SK-N-SH (cell line): ENCODE results near the gene MANSC1. TPM values are rescaled to one million over a fixed set of nuclear protein-coding genes. Genes with fewer than 3 reads are reported as not detected.

Experiments
- CTCF ChIA-PET: fragments of 300-600, 350-600 bp; formaldehyde crosslinking; extraction: SDS; loops from one replicate; lab custom pipeline; 2021; lab: Yijun Ruan, JAX
- POLR2A ChIA-PET: fragments of 350-600 bp; sonication (Branson Sonifier 250); formaldehyde crosslinking; extraction: SDS; loops from one replicate; lab custom pipeline; 2020; ENCODE audit warnings: antibody characterized with exemption, inconsistent platforms; lab: Yijun Ruan, JAX
- DNase-seq: peaks from one replicate; pipeline ENCODE4 v3.0.0; 2012
- H2AFZ ChIP-seq: fragments of 200-600 bp; sonication (generic); 2 replicates; pipeline ENCODE4 v1.8.1; 2016; ENCODE audit warnings: antibody characterized with exemption, mild to moderate bottlenecking, low read depth
- H3F3A ChIP-seq: fragments of 200-600 bp; sonication (generic); replicated peaks from 2 replicates; pipeline ENCODE3; 2016; ENCODE audit warnings: antibody characterized with exemption, mild to moderate bottlenecking; ENCODE audit not compliant: insufficient read depth
- H3K27ac ChIP-seq, 2 experiments: fragments of 200-500 bp in 1 of 2; fragments of 200-600 bp in 1 of 2; sonication (Bioruptor generic) in 1 of 2; sonication (generic), shearing (Covaris generic) in 1 of 2; 2 replicates each; pipeline versions ENCODE4 v1.5.1 to v1.6.1; 2014 to 2016; ENCODE audit warnings: low read depth in 2 of 2, inconsistent platforms in 1 of 2, low read length in 1 of 2, mild to moderate bottlenecking in 1 of 2, mixed read lengths in 1 of 2
- H3K27me3 ChIP-seq: fragments of 200-600 bp; sonication (generic), shearing (Covaris generic); 2 replicates; pipeline ENCODE4 v1.6.1; 2016; ENCODE audit warnings: mixed run types; ENCODE audit not compliant: insufficient read depth
- H3K36me3 ChIP-seq, 2 experiments: fragments of 200-500 bp in 1 of 2; fragments of 200-600 bp in 1 of 2; sonication (Bioruptor generic) in 1 of 2; sonication (generic) in 1 of 2; replicated peaks in 1 of 2; 2 replicates each; pipeline versions ENCODE3 to v1.5.1; 2014 to 2016; ENCODE audit warnings: low read length in 1 of 2, mild to moderate bottlenecking in 1 of 2; ENCODE audit not compliant: insufficient read depth in 2 of 2, control insufficient read depth in 1 of 2
- H3K4me1 ChIP-seq, 2 experiments: fragments of 200-500 bp in 1 of 2; fragments of 200-600 bp in 1 of 2; sonication (Bioruptor generic) in 1 of 2; sonication (generic), shearing (Covaris generic) in 1 of 2; 2 replicates each; pipeline versions ENCODE4 v1.5.1 to v1.6.1; 2014 to 2016; ENCODE audit warnings: low read depth in 1 of 2, low read length in 1 of 2, mixed run types in 1 of 2; ENCODE audit not compliant: insufficient read depth in 2 of 2, control insufficient read depth in 1 of 2
- H3K4me2 ChIP-seq: fragments of 200-600 bp; sonication (generic), shearing (Covaris generic); 2 replicates; pipeline ENCODE4 v1.6.1; 2017; ENCODE audit warnings: mixed run types
- H3K4me3 ChIP-seq, 2 experiments: fragments of 200-500 bp in 1 of 2; fragments of 200-600 bp in 1 of 2; sonication (Bioruptor generic) in 1 of 2; sonication (generic), shearing (Covaris generic) in 1 of 2; 2 replicates each; pipeline versions ENCODE4 v1.5.1 to v1.8.1; 2014 to 2016; ENCODE audit warnings: low read depth in 2 of 2, inconsistent platforms in 1 of 2, low read length in 1 of 2, mild to moderate bottlenecking in 1 of 2, mixed read lengths in 1 of 2, moderate library complexity in 1 of 2
- H3K79me2 ChIP-seq: fragments of 200-600 bp; sonication (generic); 2 replicates; pipeline ENCODE4 v1.8.1; 2017; ENCODE audit warnings: mild to moderate bottlenecking; ENCODE audit not compliant: insufficient read depth
- H3K9ac ChIP-seq: fragments of 200-600 bp; sonication (generic); 2 replicates; pipeline ENCODE4 v1.6.1; 2017; ENCODE audit warnings: mixed run types
- H3K9me2 ChIP-seq: fragments of 200-600 bp; sonication (generic); 2 replicates; pipeline ENCODE4 v1.6.1; 2017; ENCODE audit warnings: mixed run types
- H3K9me3 ChIP-seq: fragments of 200-600 bp; sonication (generic); 2 replicates; pipeline ENCODE4 v1.6.1; 2017; ENCODE audit warnings: mixed run types, mild to moderate bottlenecking, moderate library complexity
- H4K20me1 ChIP-seq: fragments of 200-600 bp; sonication (generic); 2 replicates; pipeline ENCODE4 v1.6.1; 2017; ENCODE audit warnings: mild to moderate bottlenecking, mixed run types; ENCODE audit not compliant: insufficient read depth
- CTCF ChIP-seq: fragments of 200-600 bp; sonication (generic); IDR thresholded peaks from 2 replicates; pipeline ENCODE4 v1.6.1; 2017; ENCODE audit warnings: antibody characterized with exemption, mild to moderate bottlenecking, moderate library complexity
- ELF1 ChIP-seq: IDR thresholded peaks from 2 replicates; pipeline ENCODE4 v1.4.0; 2012
- EP300 ChIP-seq, 2 experiments: IDR thresholded peaks; 2 replicates each; pipeline versions ENCODE4 v1.4.0 to v1.6.1; 2012; ENCODE audit warnings: borderline replicate concordance in 1 of 2, low read depth in 1 of 2, low read length in 1 of 2
- EZH2phosphoT487 ChIP-seq: fragments of 200-600 bp; sonication (generic); IDR thresholded peaks from 2 replicates; pipeline ENCODE4 v1.6.1; 2017; ENCODE audit warnings: low read depth, mixed run types, mild to moderate bottlenecking, antibody characterized with exemption, moderate library complexity, borderline replicate concordance
- FOSL2 ChIP-seq: IDR thresholded peaks from 2 replicates; pipeline ENCODE4 v1.4.0; 2012; ENCODE audit warnings: low read depth, mild to moderate bottlenecking, moderate library complexity, borderline replicate concordance
- FOXJ3 ChIP-seq: sonication (generic); formaldehyde crosslinking; IDR thresholded peaks from 2 replicates; pipeline ENCODE4 v1.5.1; 2020; ENCODE audit warnings: mild to moderate bottlenecking, missing genetic modification reagents
- GATA2 ChIP-seq: sonication (generic); formaldehyde crosslinking; IDR thresholded peaks from 2 replicates; pipeline ENCODE4 v1.5.0; 2020; ENCODE audit warnings: mild to moderate bottlenecking, missing genetic modification reagents
- JUND ChIP-seq: IDR thresholded peaks from 2 replicates; pipeline ENCODE4 v1.4.0; 2012
- MEF2A ChIP-seq: IDR thresholded peaks from 2 replicates; pipeline ENCODE4 v1.4.0; 2012; ENCODE audit warnings: low read depth, borderline replicate concordance
- NFIC ChIP-seq: IDR thresholded peaks from 2 replicates; pipeline ENCODE4 v1.4.0; 2012; ENCODE audit warnings: borderline replicate concordance
- NRF1 ChIP-seq: IDR thresholded peaks from 2 replicates; pipeline ENCODE4 v1.6.1; 2012; ENCODE audit warnings: low read depth, mild to moderate bottlenecking, low read length
- POLR2AphosphoS5 ChIP-seq: IDR thresholded peaks from 2 replicates; pipeline ENCODE4 v1.6.1; 2012; ENCODE audit warnings: low read depth, low read length
- RAD21 ChIP-seq: IDR thresholded peaks from 2 replicates; pipeline ENCODE4 v1.6.1; 2012; ENCODE audit warnings: mild to moderate bottlenecking, low read length
- TAF1 ChIP-seq: IDR thresholded peaks from 2 replicates; pipeline ENCODE4 v1.6.1; 2012; ENCODE audit warnings: low read depth, mild to moderate bottlenecking, low read length, moderate library complexity, borderline replicate concordance
- TCF12 ChIP-seq: IDR thresholded peaks from 2 replicates; pipeline ENCODE4 v1.4.0; 2012
- TEAD4 ChIP-seq: IDR thresholded peaks from 2 replicates; pipeline ENCODE4 v1.4.0; 2012; ENCODE audit warnings: mild to moderate bottlenecking, borderline replicate concordance; ENCODE audit not compliant: insufficient read depth
- USF2 ChIP-seq: fragments of 150-350 bp; IDR thresholded peaks from 2 replicates; pipeline ENCODE4 v1.6.1; 2017; ENCODE audit warnings: antibody characterized with exemption, low read length, low read depth, borderline replicate concordance
- WGBS: methylation state at CpG from one replicate; pipeline ENCODE4 v1.1.6; 2017; ENCODE audit warnings: low lambda C conversion rate; 5-methylcytosine and 5-hydroxymethylcytosine counted together
- polyA plus RNA-seq, 3 experiments: library from polyadenylated mRNA; depleted of rRNA; stranded (reverse); fragments of >200 nt; gene quantifications; 2 replicates each; pipeline ENCODE4 v1.2.3, GENCODE V29; 2012
- TF ChIP-seq, protein P1 (sequence below): IDR thresholded peaks from 2 replicates; pipeline ENCODE4; 2012
- TF ChIP-seq, protein P2 (sequence below): IDR thresholded peaks from 2 replicates; pipeline ENCODE4 v1.6.1; 2012; ENCODE audit warnings: mild to moderate bottlenecking, low read depth, low read length, moderate library complexity

The MANSC1 gene
- polyA plus RNA-seq, 1 of the 3 experiments (the other 2 are of a cell fraction): 2.9 TPM

DNA sequence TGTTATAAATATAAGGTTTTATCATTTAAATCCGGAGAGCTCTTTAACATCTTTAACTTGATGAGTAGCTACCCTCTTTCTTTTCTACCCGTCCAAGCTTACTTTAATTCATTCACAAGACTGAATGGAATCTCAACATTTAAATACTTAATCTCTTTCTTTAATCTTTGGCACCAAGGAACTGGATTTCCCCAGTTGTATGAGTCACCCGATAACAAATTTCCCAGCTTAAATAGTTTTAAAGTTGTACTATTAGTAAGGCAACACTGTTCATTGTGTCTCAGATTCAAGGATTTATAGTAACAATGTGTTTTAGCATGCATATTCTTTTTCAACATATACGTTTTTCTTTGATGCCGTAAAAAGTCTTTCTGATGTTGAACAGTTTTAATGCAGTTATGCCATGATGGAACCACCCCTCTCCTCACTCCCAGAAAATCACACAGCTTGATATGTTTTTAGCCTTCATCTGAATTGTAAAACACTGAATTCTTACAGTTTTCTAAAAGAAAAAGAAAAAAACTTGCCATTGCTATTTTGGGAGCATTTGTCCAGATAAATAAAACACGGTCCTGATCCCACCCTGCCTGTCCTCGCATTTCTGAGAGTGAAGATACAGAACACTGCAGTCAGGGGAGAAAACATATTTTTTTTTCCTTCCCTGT, 67.1 kb downstream of the MANSC1 start:
- peaks cover 3 to 15% of the 10 kb centered on the region in 2 experiments for H3K4me1 ChIP-seq
- H3K9me2 ChIP-seq: no peaks in the 10 kb centered on the region
- H3K9ac ChIP-seq: peak overlapping the region; percentile 40; the same call in 1 of the 2 replicates
- WGBS: 19% methylated on average over 7 of the region's 7 CpGs
- no peak for DNase-seq
- H3K36me3 ChIP-seq: no peaks in the 10 kb centered on the region
- no peaks in the 10 kb centered on the region for H3K27me3 ChIP-seq
- 0 out of 4 replicates have a peak overlapping the region, but pooled peaks of 1 of the 2 experiments have one; percentile 6 for H3K4me3 ChIP-seq
- H3K27ac ChIP-seq: peak overlapping the region; percentile 18 to 82; a peak in 3 of 4 replicates
- peak overlapping the region; percentile 58; the same call in 1 of the 2 replicates for H2AFZ ChIP-seq
- POLR2A ChIA-PET: no interaction called here
- H3F3A ChIP-seq: peaks cover 16% of the 10 kb centered on the region
- H3K9me3 ChIP-seq: no peaks in the 10 kb centered on the region
- peak overlapping the region; percentile 51 for H3K4me2 ChIP-seq
- CTCF ChIA-PET: no interaction called here
- no peaks in the 10 kb centered on the region for H4K20me1 ChIP-seq
- TF ChIP-seq EP300 (IDR thresholded peaks at IDR 0.05; ENCODE audit: borderline replicate concordance in 1 of 2, low read depth in 1 of 2, low read length in 1 of 2) (peak in 1 of 2 experiments; percentile 76; a peak in 1 of 4 replicates), JUND (peak; percentile 89), POLR2AphosphoS5 (peak; percentile 55; the same call in 1 of the 2 replicates), NFIC (peak; percentile 87), TEAD4 (peak; percentile 65), TCF12 (peak; percentile 61), EZH2phosphoT487 (no peak), FOSL2 (peak; percentile 78), FOXJ3 (no peak), GATA2 (CRISPR knock-in tag) (no peak), MEF2A (no peak)
- TF ChIP-seq, protein P1, sequence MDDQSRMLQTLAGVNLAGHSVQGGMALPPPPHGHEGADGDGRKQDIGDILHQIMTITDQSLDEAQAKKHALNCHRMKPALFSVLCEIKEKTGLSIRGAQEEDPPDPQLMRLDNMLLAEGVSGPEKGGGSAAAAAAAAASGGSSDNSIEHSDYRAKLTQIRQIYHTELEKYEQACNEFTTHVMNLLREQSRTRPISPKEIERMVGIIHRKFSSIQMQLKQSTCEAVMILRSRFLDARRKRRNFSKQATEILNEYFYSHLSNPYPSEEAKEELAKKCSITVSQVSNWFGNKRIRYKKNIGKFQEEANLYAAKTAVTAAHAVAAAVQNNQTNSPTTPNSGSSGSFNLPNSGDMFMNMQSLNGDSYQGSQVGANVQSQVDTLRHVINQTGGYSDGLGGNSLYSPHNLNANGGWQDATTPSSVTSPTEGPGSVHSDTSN: peak; percentile 50; the same call in 1 of the 2 replicates
- H3K79me2 ChIP-seq: no peaks in the 10 kb centered on the region

GRCh38 chr12:12282202-12282601, 67.8 kb downstream of the MANSC1 start:
- Histone ChIP-seq H3K79me2 (no peaks in the 10 kb centered on the region), H2AFZ (no peak overlapping the region), H3K9me2 (no peaks in the 10 kb centered on the region), H3K4me2 (no peak overlapping the region), H3K9ac (no peak overlapping the region)
- POLR2A ChIA-PET: no interaction called here
- no peak for TF ChIP-seq FOXJ3
- TF ChIP-seq CTCF: no peak
- no peak for TF ChIP-seq NFIC
- TF ChIP-seq NRF1: no peak
- no peak for TF ChIP-seq ELF1
- no peak for TF ChIP-seq RAD21
- TF ChIP-seq, protein P2, sequence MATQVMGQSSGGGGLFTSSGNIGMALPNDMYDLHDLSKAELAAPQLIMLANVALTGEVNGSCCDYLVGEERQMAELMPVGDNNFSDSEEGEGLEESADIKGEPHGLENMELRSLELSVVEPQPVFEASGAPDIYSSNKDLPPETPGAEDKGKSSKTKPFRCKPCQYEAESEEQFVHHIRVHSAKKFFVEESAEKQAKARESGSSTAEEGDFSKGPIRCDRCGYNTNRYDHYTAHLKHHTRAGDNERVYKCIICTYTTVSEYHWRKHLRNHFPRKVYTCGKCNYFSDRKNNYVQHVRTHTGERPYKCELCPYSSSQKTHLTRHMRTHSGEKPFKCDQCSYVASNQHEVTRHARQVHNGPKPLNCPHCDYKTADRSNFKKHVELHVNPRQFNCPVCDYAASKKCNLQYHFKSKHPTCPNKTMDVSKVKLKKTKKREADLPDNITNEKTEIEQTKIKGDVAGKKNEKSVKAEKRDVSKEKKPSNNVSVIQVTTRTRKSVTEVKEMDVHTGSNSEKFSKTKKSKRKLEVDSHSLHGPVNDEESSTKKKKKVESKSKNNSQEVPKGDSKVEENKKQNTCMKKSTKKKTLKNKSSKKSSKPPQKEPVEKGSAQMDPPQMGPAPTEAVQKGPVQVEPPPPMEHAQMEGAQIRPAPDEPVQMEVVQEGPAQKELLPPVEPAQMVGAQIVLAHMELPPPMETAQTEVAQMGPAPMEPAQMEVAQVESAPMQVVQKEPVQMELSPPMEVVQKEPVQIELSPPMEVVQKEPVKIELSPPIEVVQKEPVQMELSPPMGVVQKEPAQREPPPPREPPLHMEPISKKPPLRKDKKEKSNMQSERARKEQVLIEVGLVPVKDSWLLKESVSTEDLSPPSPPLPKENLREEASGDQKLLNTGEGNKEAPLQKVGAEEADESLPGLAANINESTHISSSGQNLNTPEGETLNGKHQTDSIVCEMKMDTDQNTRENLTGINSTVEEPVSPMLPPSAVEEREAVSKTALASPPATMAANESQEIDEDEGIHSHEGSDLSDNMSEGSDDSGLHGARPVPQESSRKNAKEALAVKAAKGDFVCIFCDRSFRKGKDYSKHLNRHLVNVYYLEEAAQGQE: no peak
- no peak for TF ChIP-seq TAF1
- TF ChIP-seq USF2: no peak
- TF ChIP-seq MEF2A: no peak
- TF ChIP-seq, all 33 proteins: peak for 0
- Histone ChIP-seq H3K9me3 (peaks cover 1% of the 10 kb centered on the region; the same call in 1 of the 2 replicates), H3K36me3 (no peaks in the 10 kb centered on the region), H3K27me3 (no peaks in the 10 kb centered on the region), H3K4me1 (peaks cover 3 to 15% of the 10 kb centered on the region in 2 experiments), H3F3A (peaks cover 16% of the 10 kb centered on the region), H4K20me1 (no peaks in the 10 kb centered on the region), H3K4me3 (no peak overlapping the region), H3K27ac (peak overlapping the region in 1 of 2 experiments; percentile 82; a peak in 2 of 4 replicates)
- WGBS: 93% methylated on average over 3 of the region's 3 CpGs
- DNase-seq: no peak
- CTCF ChIA-PET: no interaction called here
